T-helper 2 cell treated with Interferon-gamma antibody and Interleukin-4, amounts not matched to agents 5 μg/mL and 100 μg/mL, for 36 hours (primary cell): ENCODE measurements around the gene SMARCD2.
"Not testable (repeated sequence)": the region's sequence is repeated elsewhere in the genome, so short reads cannot be mapped to it uniquely, and the experiment has no call there.

Experiments used
- DNase-seq: peaks from one replicate; pipeline ENCODE4 v3.0.0; 2021; ENCODE audit warnings: low spot score
- H3K27ac Mint-ChIP-seq: one replicate; pipeline ENCODE4 v1.8.0; 2021; ENCODE audit warnings: mild to moderate bottlenecking, mixed read lengths
- H3K27me3 Mint-ChIP-seq: one replicate; pipeline ENCODE4 v1.8.0; 2021; ENCODE audit warnings: low read depth, mixed read lengths
- H3K36me3 Mint-ChIP-seq: one replicate; pipeline ENCODE4 v1.8.0; 2021; ENCODE audit warnings: low read depth, mixed read lengths
- H3K4me1 Mint-ChIP-seq: one replicate; pipeline ENCODE4 v1.8.0; 2021; ENCODE audit warnings: low read depth, mixed read lengths
- H3K4me3 Mint-ChIP-seq: one replicate; pipeline ENCODE4 v1.8.0; 2022; ENCODE audit warnings: mild to moderate bottlenecking, moderate library complexity, mixed read lengths
- H3K9me3 Mint-ChIP-seq: one replicate; pipeline ENCODE4 v1.8.0; 2021; ENCODE audit warnings: mixed read lengths

SMARCD2 gene

DNA sequence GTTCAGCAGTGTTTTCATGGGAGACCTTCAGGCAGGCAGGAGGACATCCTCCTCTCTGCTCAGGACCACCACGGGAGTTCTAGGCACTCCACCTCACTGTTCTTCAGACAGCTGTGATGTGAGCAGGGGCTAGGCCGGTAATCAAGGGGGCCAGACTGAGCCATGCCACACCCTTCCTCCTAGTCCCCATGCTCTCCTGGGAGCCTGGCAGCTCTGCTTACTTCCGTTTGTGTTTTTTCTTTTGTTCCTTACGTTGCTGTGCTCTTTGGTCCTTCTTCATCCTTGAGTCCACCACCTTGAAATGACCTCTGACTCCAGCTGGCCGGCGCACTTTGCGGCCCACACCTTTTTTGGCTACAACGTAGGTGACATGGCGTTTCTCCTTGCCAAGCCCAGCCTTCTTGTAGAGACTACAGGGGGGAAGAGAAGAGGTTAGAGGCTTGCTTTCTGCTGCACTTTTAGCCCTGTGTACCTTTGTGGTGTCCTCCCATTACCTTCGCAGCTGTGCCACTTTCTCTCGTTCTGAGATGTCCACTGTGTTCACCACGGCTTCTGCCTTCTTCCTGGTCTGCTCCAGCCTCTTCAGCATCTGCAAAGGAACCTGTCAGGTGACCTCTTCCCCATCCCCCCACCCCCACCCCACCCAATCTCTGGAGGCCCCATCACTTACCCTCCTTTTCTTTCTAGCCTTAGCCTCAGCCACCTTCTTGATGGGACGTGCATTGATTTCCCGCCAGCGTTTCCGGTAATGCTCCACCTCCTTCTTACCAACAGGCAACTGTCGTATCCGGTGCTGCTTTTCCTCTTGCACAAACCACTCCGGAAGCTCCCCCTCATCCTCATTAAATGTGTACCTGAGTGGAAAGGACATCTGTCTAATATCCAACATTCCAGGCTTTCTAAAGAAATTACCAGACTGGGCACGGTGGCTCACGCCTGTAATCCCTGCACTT is 22.6 kb downstream of the SMARCD2 start:
- peaks cover 84% of the 10 kb centered on the region for H3K36me3 Mint-ChIP-seq
- H3K4me3 Mint-ChIP-seq: peak overlapping the region; percentile 66
- no peaks in the 10 kb centered on the region for H3K27me3 Mint-ChIP-seq
- H3K27ac Mint-ChIP-seq: peak overlapping the region; percentile 70
- DNase-seq: no peak
- H3K9me3 Mint-ChIP-seq: no peaks in the 10 kb centered on the region
- peaks cover 24% of the 10 kb centered on the region for H3K4me1 Mint-ChIP-seq

DNA sequence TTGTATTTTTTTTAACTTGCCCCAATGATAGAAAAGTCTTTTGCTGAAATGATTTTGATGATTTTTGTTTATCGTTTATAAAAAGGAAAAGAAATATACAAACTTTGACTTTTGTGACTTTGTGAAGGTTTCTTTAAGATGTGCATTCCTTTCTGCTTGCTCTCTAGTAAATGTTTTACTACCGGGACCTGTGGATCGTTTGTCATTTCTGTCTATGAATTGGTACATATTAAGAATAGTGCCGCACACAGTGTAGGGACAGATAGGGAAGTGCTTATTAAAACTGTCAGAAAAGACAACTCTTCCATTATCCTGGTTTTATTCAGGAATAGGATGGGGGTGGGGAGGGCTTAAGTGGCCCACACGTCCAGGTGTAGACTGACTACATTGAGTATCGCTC is 23.4 kb downstream of the SMARCD2 start:
- DNase-seq: no peak
- H3K4me1 Mint-ChIP-seq: peaks cover 23% of the 10 kb centered on the region
- peak overlapping the region; percentile 66 for H3K4me3 Mint-ChIP-seq
- H3K36me3 Mint-ChIP-seq: peaks cover 81% of the 10 kb centered on the region
- H3K9me3 Mint-ChIP-seq: no peaks in the 10 kb centered on the region
- H3K27ac Mint-ChIP-seq: peak overlapping the region; percentile 70
- H3K27me3 Mint-ChIP-seq: no peaks in the 10 kb centered on the region

DNA sequence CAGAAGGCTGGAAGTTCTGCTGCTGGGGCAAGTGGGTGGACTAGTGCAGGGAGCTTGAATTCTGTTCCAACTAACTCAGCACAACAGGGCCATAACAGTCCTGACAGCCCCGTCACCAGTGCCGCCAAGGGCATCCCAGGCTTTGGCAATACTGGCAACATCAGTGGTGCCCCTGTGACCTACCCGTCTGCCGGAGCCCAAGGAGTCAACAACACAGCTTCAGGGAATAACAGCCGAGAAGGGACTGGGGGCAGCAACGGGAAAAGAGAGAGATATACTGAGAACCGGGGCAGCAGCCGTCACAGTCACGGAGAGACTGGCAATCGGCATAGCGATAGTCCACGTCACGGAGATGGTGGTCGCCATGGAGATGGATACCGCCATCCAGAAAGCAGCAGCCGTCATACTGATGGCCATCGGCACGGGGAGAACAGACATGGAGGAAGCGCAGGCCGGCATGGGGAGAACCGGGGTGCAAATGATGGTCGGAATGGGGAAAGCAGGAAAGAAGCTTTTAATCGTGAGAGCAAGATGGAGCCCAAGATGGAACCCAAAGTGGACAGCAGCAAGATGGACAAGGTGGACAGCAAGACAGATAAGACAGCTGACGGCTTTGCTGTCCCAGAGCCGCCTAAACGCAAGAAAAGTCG is 24.6 kb downstream of the SMARCD2 start:
- no peak overlapping the region for H3K27ac Mint-ChIP-seq

DNA sequence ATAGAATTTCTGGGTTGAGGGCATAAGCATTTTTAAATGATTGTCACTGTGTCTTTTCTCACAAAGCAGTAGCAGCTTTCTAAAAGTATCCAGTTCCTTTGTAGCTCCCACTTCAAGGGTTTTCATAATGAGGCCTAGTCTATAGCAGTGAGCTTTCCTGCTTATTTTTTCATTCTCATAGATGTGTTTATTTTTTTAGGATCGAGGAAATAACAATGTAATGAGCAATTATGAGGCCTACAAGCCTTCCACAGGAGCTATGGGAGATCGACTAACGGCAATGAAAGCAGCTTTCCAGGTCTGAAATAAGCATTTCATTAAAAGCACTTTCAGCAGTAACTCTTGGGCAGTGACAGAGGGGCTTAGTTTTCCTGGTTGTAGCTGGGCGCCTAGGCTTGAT is 25.8 kb downstream of the SMARCD2 start:
- Mint-ChIP-seq H3K4me3 (no peak overlapping the region), H3K27ac (no peak overlapping the region), H3K4me1 (peaks cover 9% of the 10 kb centered on the region), H3K36me3 (peaks cover 83% of the 10 kb centered on the region), H3K9me3 (no peaks in the 10 kb centered on the region), H3K27me3 (no peaks in the 10 kb centered on the region)
- no peak for DNase-seq

More for the DNA sequence above, 24.6 kb downstream of the SMARCD2 start:
- H3K4me3 Mint-ChIP-seq: no peak overlapping the region
- H3K9me3 Mint-ChIP-seq: no peaks in the 10 kb centered on the region
- no peaks in the 10 kb centered on the region for H3K27me3 Mint-ChIP-seq
- H3K4me1 Mint-ChIP-seq: peaks cover 13% of the 10 kb centered on the region
- no peak for DNase-seq
- peaks cover 83% of the 10 kb centered on the region for H3K36me3 Mint-ChIP-seq

DNA sequence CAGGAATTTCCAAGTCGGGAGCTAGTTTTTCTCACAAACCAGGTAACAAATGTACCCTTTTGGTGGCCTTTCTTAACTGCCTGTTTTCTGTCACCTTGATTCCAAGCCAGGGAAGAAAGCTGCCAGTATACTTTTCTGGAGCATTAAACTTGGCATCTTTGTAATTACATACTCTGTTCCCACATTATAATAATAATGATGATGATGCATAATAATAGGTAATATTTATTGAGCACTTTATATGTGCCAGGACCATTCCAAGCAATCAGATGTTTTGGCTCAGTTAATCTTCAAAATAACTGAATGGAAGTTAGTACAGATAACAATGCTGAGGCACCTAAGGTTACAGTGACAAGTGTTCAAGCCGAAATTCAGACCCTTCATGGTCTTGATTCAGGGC is 26.4 kb downstream of the SMARCD2 start:
- H3K27me3 Mint-ChIP-seq: no peaks in the 10 kb centered on the region
- no peak overlapping the region for H3K27ac Mint-ChIP-seq
- peaks cover 7% of the 10 kb centered on the region for H3K4me1 Mint-ChIP-seq
- no peaks in the 10 kb centered on the region for H3K9me3 Mint-ChIP-seq
- peaks cover 84% of the 10 kb centered on the region for H3K36me3 Mint-ChIP-seq
- H3K4me3 Mint-ChIP-seq: no peak overlapping the region
- DNase-seq: no peak

DNA sequence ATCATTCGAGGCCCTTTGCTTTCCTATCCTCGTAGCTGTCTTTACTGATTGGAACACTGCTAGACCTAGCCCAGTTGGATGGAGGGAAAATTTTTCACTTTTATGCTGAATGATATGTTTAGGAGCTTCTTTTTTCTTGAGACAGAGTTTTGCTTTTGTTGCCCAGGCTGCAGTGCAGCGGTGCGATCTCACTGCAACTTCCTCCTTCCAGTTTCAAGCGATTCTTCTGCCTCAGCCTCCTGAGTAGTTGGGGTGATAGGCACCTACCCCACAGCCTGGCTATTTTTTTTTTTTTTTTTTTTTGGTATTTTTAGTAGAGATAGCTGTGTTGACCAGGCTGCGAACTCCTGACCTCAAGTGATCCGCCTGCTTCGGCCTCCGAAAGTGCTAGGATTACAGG is 32.5 kb downstream of the SMARCD2 start:
- Mint-ChIP-seq H3K9me3 (no peaks in the 10 kb centered on the region), H3K4me1 (peaks cover 2% of the 10 kb centered on the region), H3K4me3 (no peak overlapping the region), H3K27me3 (no peaks in the 10 kb centered on the region), H3K27ac (no peak overlapping the region), H3K36me3 (peaks cover 79% of the 10 kb centered on the region)
- DNase-seq: no peak

DNA sequence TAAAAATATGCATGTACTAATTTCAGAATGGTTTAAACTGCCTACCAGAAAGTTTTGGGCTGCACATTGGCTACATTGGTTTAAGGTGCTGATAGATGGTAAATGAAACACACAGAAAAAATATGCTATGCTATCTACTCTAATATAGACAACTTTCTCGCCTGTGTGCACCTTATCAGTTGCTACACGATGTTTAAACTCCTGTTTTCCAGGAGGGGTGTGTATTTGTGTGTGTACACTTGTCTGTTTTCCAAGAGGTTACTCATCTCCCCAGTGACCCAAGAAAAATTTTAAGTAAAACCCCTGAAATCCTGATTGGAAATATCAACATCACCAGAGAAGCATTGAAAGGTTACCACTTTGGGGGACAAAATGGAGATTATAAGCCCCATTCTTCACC is 36.9 kb downstream of the SMARCD2 start:
- Mint-ChIP-seq H3K4me1 (peaks cover 4% of the 10 kb centered on the region), H3K36me3 (peaks cover 62% of the 10 kb centered on the region), H3K9me3 (no peaks in the 10 kb centered on the region), H3K4me3 (no peak overlapping the region), H3K27ac (no peak overlapping the region), H3K27me3 (no peaks in the 10 kb centered on the region)
- DNase-seq: no peak

DNA sequence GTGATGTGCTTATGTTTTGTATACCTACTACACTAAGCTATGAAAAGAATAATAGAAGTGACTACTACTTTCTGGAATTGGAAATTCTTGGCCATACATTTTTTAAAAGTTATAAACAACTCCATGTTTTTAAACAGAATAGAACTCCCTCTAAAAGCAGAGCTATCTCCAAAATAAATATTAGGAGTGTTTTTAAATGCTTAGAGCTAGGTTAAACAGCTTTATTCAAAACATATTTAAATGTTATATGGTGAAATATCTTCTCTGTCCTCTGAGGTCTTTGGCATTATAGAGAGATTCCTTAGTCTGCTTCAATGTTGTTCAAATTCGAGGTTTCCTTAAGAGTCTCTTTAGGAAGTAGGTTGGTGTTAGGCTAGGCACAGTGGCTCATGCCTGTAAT is 38.2 kb downstream of the SMARCD2 start:
- H3K27me3 Mint-ChIP-seq: no peaks in the 10 kb centered on the region
- no peaks in the 10 kb centered on the region for H3K9me3 Mint-ChIP-seq
- H3K4me1 Mint-ChIP-seq: peaks cover 4% of the 10 kb centered on the region
- no peak overlapping the region for H3K27ac Mint-ChIP-seq
- peaks cover 65% of the 10 kb centered on the region for H3K36me3 Mint-ChIP-seq
- H3K4me3 Mint-ChIP-seq: no peak overlapping the region
- no peak for DNase-seq

DNA sequence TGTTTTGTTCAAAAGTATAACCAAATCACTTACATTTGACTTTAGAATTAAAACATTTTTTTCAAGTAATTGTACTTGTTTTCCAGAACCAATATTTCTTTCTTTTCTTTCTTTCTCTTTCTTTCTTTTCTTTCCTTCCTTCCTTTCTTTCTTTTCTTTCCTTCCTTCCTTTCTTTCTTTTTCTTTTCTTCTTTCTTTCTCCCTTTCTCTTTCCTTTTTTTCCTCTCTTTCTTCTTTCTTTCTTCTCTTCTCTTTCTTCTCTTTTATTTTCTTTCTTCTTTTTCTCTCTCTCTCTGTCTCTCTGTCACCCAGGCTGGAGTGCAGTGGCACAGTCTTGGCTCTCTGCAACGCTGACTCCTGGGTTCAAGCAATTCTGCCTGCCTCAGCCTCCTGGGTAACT is 41.7 kb downstream of the SMARCD2 start:
- no peak for DNase-seq
- no peaks in the 10 kb centered on the region for H3K9me3 Mint-ChIP-seq
- H3K4me3 Mint-ChIP-seq: no peak overlapping the region
- H3K36me3 Mint-ChIP-seq: peaks cover 60% of the 10 kb centered on the region
- H3K27ac Mint-ChIP-seq: no peak overlapping the region
- no peaks in the 10 kb centered on the region for H3K27me3 Mint-ChIP-seq
- H3K4me1 Mint-ChIP-seq: peaks cover 3% of the 10 kb centered on the region

DNA sequence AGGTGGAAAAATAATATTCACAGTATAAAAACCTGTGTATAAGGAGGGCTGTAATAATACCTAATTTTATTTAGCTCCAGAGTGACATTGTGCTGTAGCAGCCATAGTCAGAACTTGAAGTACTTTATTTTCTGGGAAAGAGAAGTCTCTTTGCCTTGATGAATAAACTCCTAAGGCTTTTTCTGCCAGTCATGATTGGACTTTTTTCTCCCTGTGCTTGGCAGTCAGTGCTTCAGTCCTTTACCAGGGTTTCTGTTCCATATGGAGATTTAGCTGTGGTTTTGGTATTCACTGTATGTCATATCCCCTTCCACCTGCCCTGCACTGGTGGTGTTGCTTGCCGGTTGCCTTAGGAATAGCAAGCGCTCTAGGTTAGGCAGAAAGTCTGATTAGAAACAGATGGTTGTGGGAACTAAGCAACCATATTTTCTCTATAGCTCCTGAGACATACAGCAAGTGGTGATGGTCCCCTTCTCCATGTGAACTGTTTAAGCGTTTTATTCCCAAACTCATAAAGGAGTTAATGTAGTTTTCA is 43.8 kb downstream of the SMARCD2 start:
- H3K36me3 Mint-ChIP-seq: peaks cover 66% of the 10 kb centered on the region
- H3K27me3 Mint-ChIP-seq: no peaks in the 10 kb centered on the region
- no peaks in the 10 kb centered on the region for H3K9me3 Mint-ChIP-seq
- H3K27ac Mint-ChIP-seq: no peak overlapping the region
- H3K4me3 Mint-ChIP-seq: no peak overlapping the region
- DNase-seq: no peak
- H3K4me1 Mint-ChIP-seq: no peaks in the 10 kb centered on the region

DNA sequence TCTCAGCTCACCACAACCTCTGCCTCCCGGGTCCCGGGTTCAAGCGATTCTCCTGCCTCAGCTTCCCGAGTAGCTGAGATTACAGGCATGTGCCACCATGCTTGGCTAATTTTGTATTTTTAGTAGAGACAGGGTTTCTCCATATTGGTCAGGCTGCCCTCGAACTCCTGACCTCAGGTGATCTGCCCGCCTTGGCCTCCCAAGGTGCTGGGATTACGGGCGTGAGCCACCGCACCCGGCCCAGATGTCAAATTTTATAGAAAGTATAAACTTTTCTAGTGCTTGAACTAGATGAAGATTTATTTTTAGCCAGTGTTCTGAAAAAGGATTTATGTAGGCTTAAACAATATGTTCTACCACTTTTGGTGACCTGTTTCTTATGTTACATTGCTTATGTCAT is 46.1 kb downstream of the SMARCD2 start:
- H3K9me3 Mint-ChIP-seq, H3K27ac Mint-ChIP-seq, H3K4me1 Mint-ChIP-seq, H3K4me3 Mint-ChIP-seq, DNase-seq, H3K27me3 Mint-ChIP-seq: not testable (repeated sequence)
- H3K36me3 Mint-ChIP-seq: peaks cover 71% of the 10 kb centered on the region

DNA sequence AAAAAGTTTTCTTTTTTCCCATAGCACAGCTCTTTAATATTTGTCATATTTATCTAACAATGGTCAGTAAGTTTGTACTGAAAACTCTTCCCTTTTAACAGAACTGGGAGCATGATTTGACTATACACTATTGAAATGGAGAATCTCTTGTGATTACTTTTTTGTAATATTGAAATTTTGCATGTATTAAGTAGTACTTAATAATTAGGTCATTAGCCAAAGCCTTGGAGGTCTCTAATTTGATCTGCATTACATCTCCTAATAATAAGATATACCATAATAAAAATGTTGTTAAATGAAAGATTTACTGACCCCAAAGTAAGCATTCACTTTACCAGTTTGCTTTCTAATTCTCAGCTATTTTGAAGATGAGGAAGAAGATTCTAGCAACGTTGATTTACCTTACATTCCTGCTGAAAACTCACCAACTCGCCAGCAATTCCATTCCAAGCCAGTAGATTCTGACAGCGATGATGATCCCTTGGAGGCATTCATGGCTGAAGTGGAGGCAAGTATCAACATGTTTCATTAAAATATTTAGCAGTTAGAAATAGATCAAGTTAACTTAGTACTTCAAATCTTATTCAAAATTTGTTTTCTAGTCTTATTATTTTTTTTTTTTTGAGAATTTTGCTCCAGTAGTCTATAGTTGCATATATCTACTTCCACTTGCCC is 50.3 kb downstream of the SMARCD2 start:
- Mint-ChIP-seq H3K9me3 (no peaks in the 10 kb centered on the region), H3K27me3 (no peaks in the 10 kb centered on the region), H3K27ac (no peak overlapping the region), H3K4me3 (no peak overlapping the region), H3K36me3 (peaks cover 49% of the 10 kb centered on the region), H3K4me1 (peaks cover 3% of the 10 kb centered on the region)
- no peak for DNase-seq

DNA sequence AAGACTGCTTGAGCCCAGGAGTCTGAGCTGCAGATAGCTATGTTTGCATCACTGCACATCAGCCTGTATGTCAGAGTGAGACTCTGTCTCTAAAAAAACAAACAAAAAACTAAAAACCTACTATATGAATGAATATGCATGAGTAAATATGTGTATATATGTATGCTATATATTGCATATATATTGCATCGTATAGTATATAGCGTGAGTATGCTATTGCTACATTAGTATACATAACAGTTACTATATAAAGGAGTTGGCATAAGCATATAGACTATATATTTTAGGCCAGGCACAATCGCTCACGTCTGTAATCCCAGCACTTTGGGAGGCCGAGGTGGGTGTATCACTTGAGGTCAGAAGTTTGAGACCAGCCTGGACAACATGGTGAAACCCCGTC is 52.4 kb downstream of the SMARCD2 start:
- no peak for DNase-seq
- H3K27me3 Mint-ChIP-seq: no peaks in the 10 kb centered on the region
- peaks cover 34% of the 10 kb centered on the region for H3K36me3 Mint-ChIP-seq
- H3K4me3 Mint-ChIP-seq: no peak overlapping the region
- H3K4me1 Mint-ChIP-seq: peaks cover 6% of the 10 kb centered on the region
- no peak overlapping the region for H3K27ac Mint-ChIP-seq
- no peaks in the 10 kb centered on the region for H3K9me3 Mint-ChIP-seq
